Measurements from ENCODE around the gene SMIM41.

SMIM41 gene

DNA sequence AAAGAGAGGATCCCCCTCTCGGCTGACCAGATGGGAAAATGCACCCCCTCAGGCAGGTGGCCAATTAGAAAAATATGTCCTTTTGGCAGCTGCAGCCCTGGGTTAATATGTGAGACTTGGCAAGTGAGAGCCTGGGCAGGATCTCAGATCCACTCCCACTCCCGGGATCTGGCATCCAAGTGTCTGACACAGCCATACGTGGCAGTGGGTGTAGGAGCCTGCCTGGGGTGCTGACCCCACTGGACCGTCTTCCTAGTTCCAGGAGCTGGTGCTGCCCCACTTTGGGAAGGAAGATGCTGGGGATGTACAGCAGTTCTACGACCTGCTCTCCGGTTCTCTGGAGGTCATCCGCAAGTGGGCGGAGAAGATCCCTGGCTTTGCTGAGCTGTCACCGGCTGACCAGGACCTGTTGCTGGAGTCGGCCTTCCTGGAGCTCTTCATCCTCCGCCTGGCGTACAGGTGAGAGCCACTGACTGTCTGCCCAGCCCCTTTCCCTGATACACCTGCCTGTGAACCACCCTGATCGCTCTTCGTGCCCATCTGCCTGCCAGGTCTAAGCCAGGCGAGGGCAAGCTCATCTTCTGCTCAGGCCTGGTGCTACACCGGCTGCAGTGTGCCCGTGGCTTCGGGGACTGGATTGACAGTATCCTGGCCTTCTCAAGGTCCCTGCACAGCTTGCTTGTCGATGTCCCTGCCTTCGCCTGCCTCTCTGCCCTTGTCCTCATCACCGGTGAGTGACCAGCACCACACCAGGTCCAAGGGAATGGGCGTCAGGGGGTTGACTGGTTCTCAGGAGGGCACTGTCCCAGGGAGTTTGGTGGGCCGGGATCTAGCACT, 22.5 kb upstream of the SMIM41 start:
- TF ChIP-seq, protein P1, sequence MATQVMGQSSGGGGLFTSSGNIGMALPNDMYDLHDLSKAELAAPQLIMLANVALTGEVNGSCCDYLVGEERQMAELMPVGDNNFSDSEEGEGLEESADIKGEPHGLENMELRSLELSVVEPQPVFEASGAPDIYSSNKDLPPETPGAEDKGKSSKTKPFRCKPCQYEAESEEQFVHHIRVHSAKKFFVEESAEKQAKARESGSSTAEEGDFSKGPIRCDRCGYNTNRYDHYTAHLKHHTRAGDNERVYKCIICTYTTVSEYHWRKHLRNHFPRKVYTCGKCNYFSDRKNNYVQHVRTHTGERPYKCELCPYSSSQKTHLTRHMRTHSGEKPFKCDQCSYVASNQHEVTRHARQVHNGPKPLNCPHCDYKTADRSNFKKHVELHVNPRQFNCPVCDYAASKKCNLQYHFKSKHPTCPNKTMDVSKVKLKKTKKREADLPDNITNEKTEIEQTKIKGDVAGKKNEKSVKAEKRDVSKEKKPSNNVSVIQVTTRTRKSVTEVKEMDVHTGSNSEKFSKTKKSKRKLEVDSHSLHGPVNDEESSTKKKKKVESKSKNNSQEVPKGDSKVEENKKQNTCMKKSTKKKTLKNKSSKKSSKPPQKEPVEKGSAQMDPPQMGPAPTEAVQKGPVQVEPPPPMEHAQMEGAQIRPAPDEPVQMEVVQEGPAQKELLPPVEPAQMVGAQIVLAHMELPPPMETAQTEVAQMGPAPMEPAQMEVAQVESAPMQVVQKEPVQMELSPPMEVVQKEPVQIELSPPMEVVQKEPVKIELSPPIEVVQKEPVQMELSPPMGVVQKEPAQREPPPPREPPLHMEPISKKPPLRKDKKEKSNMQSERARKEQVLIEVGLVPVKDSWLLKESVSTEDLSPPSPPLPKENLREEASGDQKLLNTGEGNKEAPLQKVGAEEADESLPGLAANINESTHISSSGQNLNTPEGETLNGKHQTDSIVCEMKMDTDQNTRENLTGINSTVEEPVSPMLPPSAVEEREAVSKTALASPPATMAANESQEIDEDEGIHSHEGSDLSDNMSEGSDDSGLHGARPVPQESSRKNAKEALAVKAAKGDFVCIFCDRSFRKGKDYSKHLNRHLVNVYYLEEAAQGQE (IDR thresholded peaks at IDR 0.05; ENCODE audit: insufficient read depth in 1 of 2, low read depth in 2 of 2, low read length in 2 of 2) = no peak
- TF ChIP-seq POLR2AphosphoS5 (IDR thresholded peaks at IDR 0.05; ENCODE audit: low read depth, low read length) (no peak), TAF1 (IDR thresholded peaks at IDR 0.05; ENCODE audit: borderline replicate concordance, insufficient read depth, low read length) (no peak), FOXP2 (optimal IDR thresholded peaks at IDR 0.05; ENCODE audit: borderline replicate concordance, extremely low read depth, extremely low read length, insufficient read depth) (no peak), SIN3A (IDR thresholded peaks at IDR 0.05; ENCODE audit: borderline replicate concordance, insufficient read depth, low read length) (no peak)

DNA sequence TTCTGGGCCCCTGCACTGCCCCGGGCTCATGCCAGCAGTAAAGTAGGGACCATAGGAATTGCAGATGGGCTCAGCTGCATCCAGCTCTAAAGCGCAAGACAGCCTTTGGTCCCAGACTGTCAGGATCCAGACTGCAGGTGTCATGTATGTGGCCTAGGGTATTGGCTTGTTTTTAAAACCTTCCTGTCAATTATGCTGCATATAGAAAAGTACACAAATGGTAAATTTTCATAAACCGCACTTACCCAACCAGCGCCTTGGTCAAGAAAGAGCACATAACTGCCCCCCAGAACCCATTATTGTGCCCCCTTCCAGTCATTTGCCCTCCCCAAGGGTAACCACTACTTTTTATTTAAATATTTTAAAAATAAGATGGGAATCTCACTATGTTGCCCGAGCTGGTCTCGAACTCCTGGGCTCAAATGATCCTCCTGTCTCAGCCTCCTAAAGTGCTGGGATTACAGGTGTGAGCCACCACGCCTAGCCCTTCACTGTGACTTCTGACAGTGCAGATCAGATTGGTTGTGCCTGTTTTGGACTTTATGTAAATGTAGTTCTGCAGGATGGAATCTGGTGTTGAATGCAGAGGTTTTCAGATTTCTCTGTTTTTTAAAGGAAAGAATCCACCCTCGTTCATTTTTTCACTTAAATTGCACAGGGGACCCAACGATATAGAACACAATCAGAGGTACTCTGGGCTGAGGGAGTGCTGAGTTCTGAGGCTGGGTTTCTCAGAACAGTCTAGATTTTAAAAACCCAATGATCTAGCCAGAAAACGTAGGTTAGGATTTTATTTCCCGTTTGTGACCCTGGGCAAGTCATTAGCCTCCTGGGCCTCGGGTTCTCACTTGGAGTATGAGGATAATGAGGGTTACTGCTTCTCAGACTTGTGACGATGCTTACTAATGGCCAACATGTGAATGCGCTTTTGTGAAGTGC, 21.6 kb upstream of the SMIM41 start:
- TF ChIP-seq, protein P1 (IDR thresholded peaks at IDR 0.05; ENCODE audit: insufficient read depth in 1 of 2, low read depth in 2 of 2, low read length in 2 of 2) = no peak
- TF ChIP-seq POLR2AphosphoS5 (IDR thresholded peaks at IDR 0.05; ENCODE audit: low read depth, low read length) (no peak), SIN3A (IDR thresholded peaks at IDR 0.05; ENCODE audit: borderline replicate concordance, insufficient read depth, low read length) (no peak)

DNA sequence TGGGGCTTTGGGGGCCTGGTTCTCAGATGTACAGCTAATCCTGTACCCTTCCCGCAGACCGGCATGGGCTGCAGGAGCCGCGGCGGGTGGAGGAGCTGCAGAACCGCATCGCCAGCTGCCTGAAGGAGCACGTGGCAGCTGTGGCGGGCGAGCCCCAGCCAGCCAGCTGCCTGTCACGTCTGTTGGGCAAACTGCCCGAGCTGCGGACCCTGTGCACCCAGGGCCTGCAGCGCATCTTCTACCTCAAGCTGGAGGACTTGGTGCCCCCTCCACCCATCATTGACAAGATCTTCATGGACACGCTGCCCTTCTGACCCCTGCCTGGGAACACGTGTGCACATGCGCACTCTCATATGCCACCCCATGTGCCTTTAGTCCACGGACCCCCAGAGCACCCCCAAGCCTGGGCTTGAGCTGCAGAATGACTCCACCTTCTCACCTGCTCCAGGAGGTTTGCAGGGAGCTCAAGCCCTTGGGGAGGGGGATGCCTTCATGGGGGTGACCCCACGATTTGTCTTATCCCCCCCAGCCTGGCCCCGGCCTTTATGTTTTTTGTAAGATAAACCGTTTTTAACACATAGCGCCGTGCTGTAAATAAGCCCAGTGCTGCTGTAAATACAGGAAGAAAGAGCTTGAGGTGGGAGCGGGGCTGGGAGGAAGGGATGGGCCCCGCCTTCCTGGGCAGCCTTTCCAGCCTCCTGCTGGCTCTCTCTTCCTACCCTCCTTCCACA, 20.7 kb upstream of the SMIM41 start:
- no peak for TF ChIP-seq TAF1 (IDR thresholded peaks at IDR 0.05; ENCODE audit: borderline replicate concordance, insufficient read depth, low read length)
- peak; percentile 26 for TF ChIP-seq FOXP2 (optimal IDR thresholded peaks at IDR 0.05; ENCODE audit: borderline replicate concordance, extremely low read depth, extremely low read length, insufficient read depth)
- TF ChIP-seq POLR2AphosphoS5 (IDR thresholded peaks at IDR 0.05; ENCODE audit: low read depth, low read length) = no peak
- TF ChIP-seq, protein P1 (IDR thresholded peaks at IDR 0.05; ENCODE audit: insufficient read depth in 1 of 2, low read depth in 2 of 2, low read length in 2 of 2) = no peak
- TF ChIP-seq SIN3A (IDR thresholded peaks at IDR 0.05; ENCODE audit: borderline replicate concordance, insufficient read depth, low read length) = no peak

DNA sequence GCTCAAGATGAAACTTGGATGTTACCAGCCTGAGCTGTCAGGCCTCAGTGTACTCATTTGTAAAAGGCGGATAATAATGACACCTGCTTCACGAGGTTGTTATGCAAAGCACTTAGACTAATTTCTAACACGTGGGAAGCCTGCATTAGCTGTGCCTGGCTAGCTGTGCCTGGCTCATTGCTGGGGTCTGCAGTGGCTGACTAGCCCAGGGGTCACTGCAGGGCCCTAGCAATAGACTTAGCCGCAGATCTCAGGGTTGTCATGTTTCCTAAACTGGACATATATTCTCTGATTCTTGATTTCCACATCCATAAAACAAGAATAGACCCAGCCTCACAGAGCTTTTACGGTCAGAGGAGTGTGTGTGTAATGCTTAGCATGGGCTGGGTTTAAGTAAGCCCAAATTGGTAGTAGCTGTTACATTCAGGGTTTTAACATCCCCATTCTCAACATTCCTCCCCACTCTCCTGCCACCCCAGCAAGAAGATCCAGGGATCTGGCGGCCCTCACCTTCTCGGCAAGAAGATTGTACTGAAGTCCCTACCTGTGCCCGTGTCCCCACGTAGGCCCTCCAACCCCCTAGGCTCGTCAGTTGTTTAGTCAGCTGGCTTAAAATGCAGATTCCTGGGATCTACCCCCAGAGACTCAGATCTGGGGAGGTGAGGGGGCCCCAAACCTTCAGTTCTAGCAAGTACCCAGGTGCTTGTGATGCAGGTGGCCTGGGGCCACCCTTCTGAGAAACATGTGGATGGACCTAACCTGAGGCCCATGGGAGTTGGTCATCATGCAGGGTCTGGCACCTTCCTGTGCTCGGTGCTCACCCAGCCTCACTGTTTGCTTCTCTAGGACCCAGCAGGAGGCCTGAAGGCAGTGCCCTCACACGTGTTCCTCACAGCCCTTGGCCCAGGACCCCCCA, 19.7 kb upstream of the SMIM41 start:
- TF ChIP-seq SIN3A (IDR thresholded peaks at IDR 0.05; ENCODE audit: borderline replicate concordance, insufficient read depth, low read length) (no peak), POLR2AphosphoS5 (IDR thresholded peaks at IDR 0.05; ENCODE audit: low read depth, low read length) (no peak), FOXP2 (optimal IDR thresholded peaks at IDR 0.05; ENCODE audit: borderline replicate concordance, extremely low read depth, extremely low read length, insufficient read depth) (no peak), TAF1 (IDR thresholded peaks at IDR 0.05; ENCODE audit: borderline replicate concordance, insufficient read depth, low read length) (no peak)
- TF ChIP-seq, protein P1 (IDR thresholded peaks at IDR 0.05; ENCODE audit: insufficient read depth in 1 of 2, low read depth in 2 of 2, low read length in 2 of 2) = no peak

Measured in PFSK-1 (cell line).